Activated CD8-positive, alpha-beta memory T cell treated with anti-CD3 and anti-CD28 coated beads for 4 hours (primary cell): ENCODE measurements around the gene CHRNG.

Source experiments
- DNase-seq, 2 donors: peaks; one replicate each; pipeline ENCODE4 v3.0.0-alpha.2; 2020; ENCODE audit warnings: low read depth in 2 of 2

Gene CHRNG

GRCh38 chr2:232539298-232540231 lies at the start of gene CHRNG:
CHRNG (plus strand) TSS chr2:232539692; CDS start chr2:232539748, 56 bp downstream.
- no peak for DNase-seq

- DNase-seq, result no peak
Measured at GRCh38 chr2:232490221-232491138, 49.0 kb upstream of the CHRNG start.

GRCh38 chr2:232491139-232491780 lies 48.2 kb upstream of the CHRNG start:
- no peak for DNase-seq

- DNase-seq, result no peak
Measured at GRCh38 chr2:232492236-232492848, 47.1 kb upstream of the CHRNG start.

- DNase-seq, result no peak
Measured at GRCh38 chr2:232492963-232493700, 46.4 kb upstream of the CHRNG start.

- DNase-seq, result no peak
Measured at GRCh38 chr2:232493701-232494474, 45.6 kb upstream of the CHRNG start.

GRCh38 chr2:232494542-232494941 lies 45.0 kb upstream of the CHRNG start:
- no peak for DNase-seq

GRCh38 chr2:232495292-232495691 lies 44.2 kb upstream of the CHRNG start:
- DNase-seq, result no peak

- DNase-seq, result no peak
Measured at GRCh38 chr2:232496501-232497270, 42.8 kb upstream of the CHRNG start.

GRCh38 chr2:232497348-232497747 lies 42.1 kb upstream of the CHRNG start:
- DNase-seq, result no peak

- DNase-seq, result no peak
Measured at GRCh38 chr2:232498452-232498851, 41.0 kb upstream of the CHRNG start.

- DNase-seq, result no peak
Measured at GRCh38 chr2:232501331-232501771, 38.1 kb upstream of the CHRNG start.

GRCh38 chr2:232501794-232502390 lies 37.6 kb upstream of the CHRNG start:
- DNase-seq, result no peak

GRCh38 chr2:232502511-232502910 lies 37.0 kb upstream of the CHRNG start:
- DNase-seq, result no peak

GRCh38 chr2:232502911-232503808 lies 36.3 kb upstream of the CHRNG start:
- DNase-seq, result peak in 1 of 2 donors; percentile 15

GRCh38 chr2:232503809-232504323 lies 35.6 kb upstream of the CHRNG start:
- no peak for DNase-seq

- DNase-seq, result no peak
Measured at GRCh38 chr2:232504438-232504837, 35.1 kb upstream of the CHRNG start.
